Fibroblast of lung (primary cell): ENCODE results near the gene PPP2R5C.

ENCODE experiments used
- EZH2 ChIP-seq: IDR thresholded peaks from 2 replicates; pipeline ENCODE4 v1.5.1; 2012; ENCODE audit warnings: low read length, control low read depth, mild to moderate bottlenecking; ENCODE audit errors: missing control alignments
- TF ChIP-seq, protein P1 (sequence below), 2 donors: IDR thresholded peaks in 1 of 2; conservative IDR thresholded peaks in 1 of 2; 1 replicate in 1 of 2; 2 replicates in 1 of 2; pipeline ENCODE4 v1.5.1; 2011 to 2012; ENCODE audit warnings: low read length in 2 of 2, control low read depth in 1 of 2, inconsistent platforms in 1 of 2, low read depth in 1 of 2, mild to moderate bottlenecking in 1 of 2

GRCh38 chr14:101881426-101881825, 119.9 kb downstream of the PPP2R5C start:
- TF ChIP-seq, protein P1, sequence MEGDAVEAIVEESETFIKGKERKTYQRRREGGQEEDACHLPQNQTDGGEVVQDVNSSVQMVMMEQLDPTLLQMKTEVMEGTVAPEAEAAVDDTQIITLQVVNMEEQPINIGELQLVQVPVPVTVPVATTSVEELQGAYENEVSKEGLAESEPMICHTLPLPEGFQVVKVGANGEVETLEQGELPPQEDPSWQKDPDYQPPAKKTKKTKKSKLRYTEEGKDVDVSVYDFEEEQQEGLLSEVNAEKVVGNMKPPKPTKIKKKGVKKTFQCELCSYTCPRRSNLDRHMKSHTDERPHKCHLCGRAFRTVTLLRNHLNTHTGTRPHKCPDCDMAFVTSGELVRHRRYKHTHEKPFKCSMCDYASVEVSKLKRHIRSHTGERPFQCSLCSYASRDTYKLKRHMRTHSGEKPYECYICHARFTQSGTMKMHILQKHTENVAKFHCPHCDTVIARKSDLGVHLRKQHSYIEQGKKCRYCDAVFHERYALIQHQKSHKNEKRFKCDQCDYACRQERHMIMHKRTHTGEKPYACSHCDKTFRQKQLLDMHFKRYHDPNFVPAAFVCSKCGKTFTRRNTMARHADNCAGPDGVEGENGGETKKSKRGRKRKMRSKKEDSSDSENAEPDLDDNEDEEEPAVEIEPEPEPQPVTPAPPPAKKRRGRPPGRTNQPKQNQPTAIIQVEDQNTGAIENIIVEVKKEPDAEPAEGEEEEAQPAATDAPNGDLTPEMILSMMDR (conservative IDR thresholded peaks at IDR 0.05 in 1 of 2, IDR thresholded peaks at IDR 0.05 in 1 of 2; ENCODE audit: low read depth in 1 of 2, low read length in 2 of 2): no peak
- no peak for TF ChIP-seq EZH2
